Stomach (tissue), 9 donors: ENCODE measurements around the gene ELAVL1. TPM values are rescaled to one million over a fixed set of nuclear protein-coding genes. Genes with fewer than 3 reads are reported as not detected.

ENCODE experiments used
- DNase-seq, 2 donors: peaks; one replicate each; pipeline versions ENCODE4 v3.0.0 to v3.0.0-alpha.2; 2013 to 2019
- H3K27ac ChIP-seq, 5 donors: fragments of 200-600 bp in 4 of 5; sonication (generic) in 4 of 5; one replicate each; pipeline ENCODE4 v1.5.1; 2013 to 2019; ENCODE audit warnings: mild to moderate bottlenecking in 1 of 5, moderate library complexity in 1 of 5
- H3K27me3 ChIP-seq, 3 donors: fragments of 200-600 bp; sonication (generic); one replicate each; pipeline ENCODE4 v1.5.1; 2017 to 2019; ENCODE audit warnings: mixed run types in 1 of 3
- H3K36me3 ChIP-seq, 4 donors: fragments of 200-600 bp; sonication (generic); 1 replicate in 3 of 4; 2 replicates in 1 of 4; pipeline ENCODE4 v1.5.1; 2016 to 2019
- H3K4me1 ChIP-seq, 4 donors: fragments of 200-600 bp; sonication (generic); one replicate each; pipeline ENCODE4 v1.5.1; 2016 to 2019
- H3K4me3 ChIP-seq, 4 donors: fragments of 200-600 bp; sonication (generic) in 3 of 4; one replicate each; pipeline ENCODE4 v1.5.1; 2016 to 2019; ENCODE audit warnings: mild to moderate bottlenecking in 1 of 4
- H3K9me3 ChIP-seq, 4 donors: fragments of 200-600 bp; sonication (generic); one replicate each; pipeline ENCODE4 v1.5.1; 2016 to 2019
- CTCF ChIP-seq, 7 experiments: fragments of 450-650 bp in 4 of 7; fragments of 200-600 bp in 3 of 7; sonication (generic) in 3 of 7; IDR thresholded peaks; one replicate each; pipeline ENCODE4 v1.5.1; 2016 to 2019; ENCODE audit warnings: antibody characterized with exemption in 7 of 7, control low read depth in 2 of 7, mild to moderate bottlenecking in 1 of 7
- EP300 ChIP-seq: sonication (generic); formaldehyde crosslinking; IDR thresholded peaks from one replicate; pipeline ENCODE4 v1.6.1; 2017; ENCODE audit warnings: antibody characterized with exemption
- POLR2A ChIP-seq, 4 donors: fragments of 450-650 bp; IDR thresholded peaks; one replicate each; pipeline ENCODE4 v1.6.1; 2016; ENCODE audit warnings: antibody characterized with exemption in 4 of 4, control low read depth in 2 of 4, mild to moderate bottlenecking in 1 of 4, moderate library complexity in 1 of 4
- POLR2AphosphoS5 ChIP-seq, 3 donors: sonication (generic); formaldehyde crosslinking; IDR thresholded peaks; one replicate each; pipeline ENCODE4 v1.6.1; 2016; ENCODE audit warnings: antibody characterized with exemption in 3 of 3
- WGBS, 5 donors: extraction: QIAGEN DNeasy Blood & Tissue Kit in 3 of 5; methylation state at CpG; one replicate each; pipeline versions ENCODE4 v1.1.5 to v1.1.7; 2013 to 2018; 5-methylcytosine and 5-hydroxymethylcytosine counted together
- intact Hi-C: fragments of 100-400 bp; cut with DNase I; formaldehyde crosslinking; loops from one replicate; pipeline ENCODE4 v1.15.1; 2023; ENCODE audit warnings: low total_unique reads
- polyA plus RNA-seq, 3 donors: library from polyadenylated mRNA; stranded (reverse); fragments of 200-250 nt; gene quantifications; one replicate each; pipeline ENCODE4 v1.2.3, GENCODE V29; 2013
- total RNA-seq, 5 donors: library from RNA; depleted of rRNA; stranded (reverse); fragments of >200 nt; gene quantifications; one replicate each; pipeline versions ENCODE4 v1.1.0 to v1.2.3, GENCODE V29; 2014 to 2016
- donor health status: healthy with polysubstance abuse.
- donor health status: Bipolar disorder and iron deficiency.
- donor health status: healthy.

Gene ELAVL1
- total and polyA plus RNA-seq, 8 donors = 11.2 to 50.2 (median 19.3) TPM

GRCh38 chr19:7924651-7925170 is 80.7 kb downstream of the ELAVL1 start:
- TF ChIP-seq EP300 = no peak
- TF ChIP-seq POLR2AphosphoS5 (IDR thresholded peaks at IDR 0.05) = no peak
- no peak for TF ChIP-seq CTCF (IDR thresholded peaks at IDR 0.05)
- TF ChIP-seq POLR2A (IDR thresholded peaks at IDR 0.05) = no peak
- intact Hi-C loops = loop anchor here (10.0 kb wide), 1 partner anchor 70 kb away; no protein-coding TSS in a partner anchor

GRCh38 chr19:7924241-7924640 is 81.2 kb downstream of the ELAVL1 start:
- Histone ChIP-seq H3K4me1 (peaks cover 58 to 86% (median 71%) of the 10 kb centered on the region in 4 donors), H3K27ac (peak overlapping the region in 2 of 5 donors; percentile 86 to 89)
- WGBS, 5 donors = 70 to 80% (median 74%) methylated on average over 12 of the region's 12 CpGs

More at GRCh38 chr19:7924651-7925170, 80.7 kb downstream of the ELAVL1 start:
- H3K36me3 ChIP-seq = peaks cover 13 to 20% (median 17%) of the 10 kb centered on the region in 4 donors
- H3K4me1 ChIP-seq = peaks cover 53 to 86% (median 68%) of the 10 kb centered on the region in 4 donors
- WGBS, 5 donors = 34 to 48% (median 47%) methylated on average over 28 to 33 of the region's 34 CpGs
- H3K4me3 ChIP-seq = peak overlapping the region; percentile 53 to 61 (median 58)
- no peaks in the 10 kb centered on the region for H3K9me3 ChIP-seq
- no peak for DNase-seq
- H3K27ac ChIP-seq = peak overlapping the region in 2 of 5 donors; percentile 86 to 89
- peaks cover 0 to 13% (median 9%) of the 10 kb centered on the region in 3 donors for H3K27me3 ChIP-seq

GRCh38 chr19:7923295-7924191 is 81.9 kb downstream of the ELAVL1 start:
- Histone ChIP-seq H3K36me3 (peaks cover 13 to 20% (median 17%) of the 10 kb centered on the region in 4 donors), H3K4me3 (no peak overlapping the region), H3K4me1 (peaks cover 58 to 89% (median 74%) of the 10 kb centered on the region in 4 donors), H3K27ac (peak overlapping the region in 2 of 5 donors; percentile 86 to 89), H3K27me3 (peaks cover 0 to 25% (median 17%) of the 10 kb centered on the region in 3 donors), H3K9me3 (no peaks in the 10 kb centered on the region)
- intact Hi-C loops = loop anchor here (10.0 kb wide), 1 partner anchor 69 kb away; no protein-coding TSS in a partner anchor
- DNase-seq = peak in 1 of 2 donors; percentile 52
- TF ChIP-seq POLR2AphosphoS5 (IDR thresholded peaks at IDR 0.05) (no peak), EP300 (no peak), CTCF (IDR thresholded peaks at IDR 0.05) (no peak), POLR2A (IDR thresholded peaks at IDR 0.05) (no peak)
- WGBS, 5 donors = 68 to 84% (median 81%) methylated on average over 24 to 31 of the region's 31 CpGs

More at GRCh38 chr19:7924241-7924640, 81.2 kb downstream of the ELAVL1 start:
- peaks cover 13 to 20% (median 17%) of the 10 kb centered on the region in 4 donors for H3K36me3 ChIP-seq
- no peak for TF ChIP-seq POLR2AphosphoS5 (IDR thresholded peaks at IDR 0.05)
- TF ChIP-seq POLR2A (IDR thresholded peaks at IDR 0.05) = no peak
- no peaks in the 10 kb centered on the region for H3K9me3 ChIP-seq
- no peak for DNase-seq
- intact Hi-C loops = loop anchor here (10.0 kb wide), 1 partner anchor 69 kb away; no protein-coding TSS in a partner anchor
- peaks cover 0 to 18% (median 10%) of the 10 kb centered on the region in 3 donors for H3K27me3 ChIP-seq
- peak overlapping the region in 2 of 4 donors; percentile 57 to 60 for H3K4me3 ChIP-seq

GRCh38 chr19:7922836-7923195 is 82.6 kb downstream of the ELAVL1 start:
- no peak for DNase-seq
- Histone ChIP-seq H3K27me3 (peaks cover 0 to 32% (median 25%) of the 10 kb centered on the region in 3 donors), H3K9me3 (no peaks in the 10 kb centered on the region), H3K4me1 (peaks cover 55 to 89% (median 70%) of the 10 kb centered on the region in 4 donors), H3K4me3 (no peak overlapping the region), H3K27ac (peak overlapping the region in 2 of 5 donors; percentile 86 to 89), H3K36me3 (peaks cover 13 to 20% (median 17%) of the 10 kb centered on the region in 4 donors)
- no peak for TF ChIP-seq POLR2A (IDR thresholded peaks at IDR 0.05)
- 80 to 92% (median 87%) methylated on average over 7 to 8 of the region's 8 CpGs for WGBS, 5 donors
- intact Hi-C loops = loop anchor here (10.0 kb wide), 1 partner anchor 68 kb away; no protein-coding TSS in a partner anchor
